EL (cell line): ENCODE results near the gene KRT2.

Experiments used
- DNase-seq: peaks from one replicate; pipeline ENCODE4 v3.0.0-alpha.2; 2016

The KRT2 gene

DNA sequence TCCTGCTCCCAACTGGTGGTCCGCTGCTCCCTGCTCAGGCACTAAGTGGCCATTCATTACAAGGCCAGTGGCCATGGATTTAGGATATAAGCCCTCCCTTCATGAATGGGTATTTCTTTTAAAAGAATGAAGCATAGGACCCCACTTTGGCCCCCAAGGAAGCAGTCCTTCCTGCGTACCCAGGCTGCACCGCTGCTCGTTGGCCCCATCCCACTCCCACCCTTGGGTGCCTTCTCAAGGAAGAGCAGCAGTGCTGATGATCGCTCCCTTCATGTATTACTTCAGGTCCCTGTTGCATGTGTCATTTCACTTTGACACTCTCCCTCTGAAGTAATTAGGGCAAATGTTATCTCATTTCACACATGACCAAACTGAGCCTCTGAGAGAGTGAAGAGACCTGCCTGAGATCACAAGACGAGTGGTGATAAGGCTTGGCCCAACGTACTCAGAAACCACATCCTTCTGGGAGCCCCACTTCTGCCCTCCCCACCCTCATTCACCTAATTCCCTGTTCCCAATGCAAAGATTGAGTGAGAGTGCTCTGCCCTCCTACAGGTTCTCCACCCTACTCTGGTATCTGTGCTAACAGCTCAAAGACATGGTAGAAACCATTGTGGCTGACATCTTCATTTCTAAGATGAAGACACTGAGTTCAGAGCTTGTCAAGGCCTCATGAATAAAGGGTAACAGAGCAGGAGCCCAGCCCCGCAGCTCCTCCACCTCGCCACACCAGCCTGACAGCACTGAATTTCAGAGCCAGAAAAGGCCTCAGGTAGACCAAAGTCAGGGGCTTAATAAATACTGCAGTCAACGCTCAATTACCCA is 10.3 kb upstream of the KRT2 start:
- no peak for DNase-seq

DNA sequence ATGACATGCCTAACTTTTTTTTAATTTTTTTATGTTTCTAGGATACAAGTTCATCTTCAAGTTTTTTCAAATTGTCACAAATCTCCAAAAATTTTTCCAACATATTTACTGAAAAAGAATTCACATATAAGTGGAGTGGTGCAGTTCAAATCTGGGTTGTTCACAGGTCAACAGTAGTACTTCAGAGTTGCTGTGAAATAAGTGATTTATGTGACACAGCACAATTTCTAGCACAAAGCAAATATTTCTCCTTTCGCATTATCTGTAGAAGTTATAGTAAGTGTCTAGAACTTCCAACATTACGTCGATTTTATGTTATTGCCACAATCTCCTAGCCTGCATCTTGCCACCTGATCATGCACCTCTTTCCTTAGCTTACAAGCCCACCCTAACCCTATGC is 9.7 kb upstream of the KRT2 start:
- DNase-seq, result no peak

DNA sequence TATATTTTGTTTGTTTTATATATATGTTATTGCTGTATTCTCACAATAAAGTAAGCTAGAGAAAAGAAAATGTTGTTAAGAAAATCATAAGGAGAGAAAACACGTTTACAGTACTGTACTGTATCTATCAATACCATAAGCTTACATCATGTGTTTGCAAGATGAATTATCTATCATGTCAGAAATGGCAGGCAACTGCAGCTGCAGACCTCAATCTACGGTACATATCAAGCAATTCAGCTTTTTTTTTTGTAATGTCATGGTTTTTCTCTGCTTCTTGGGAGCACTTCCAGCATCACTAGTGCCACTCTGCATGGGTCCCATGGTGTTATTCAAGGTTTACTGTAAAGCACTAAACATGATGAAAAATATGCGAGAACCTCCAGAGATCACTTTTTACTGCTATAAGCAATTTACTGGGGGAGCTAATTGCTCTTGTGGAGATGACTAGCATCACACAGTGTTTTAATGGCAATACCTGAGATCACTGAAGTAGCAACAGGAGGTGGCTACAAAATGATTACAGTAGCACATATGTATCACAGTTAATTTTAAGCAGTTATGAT is 9.0 kb upstream of the KRT2 start:
- no peak for DNase-seq

DNA sequence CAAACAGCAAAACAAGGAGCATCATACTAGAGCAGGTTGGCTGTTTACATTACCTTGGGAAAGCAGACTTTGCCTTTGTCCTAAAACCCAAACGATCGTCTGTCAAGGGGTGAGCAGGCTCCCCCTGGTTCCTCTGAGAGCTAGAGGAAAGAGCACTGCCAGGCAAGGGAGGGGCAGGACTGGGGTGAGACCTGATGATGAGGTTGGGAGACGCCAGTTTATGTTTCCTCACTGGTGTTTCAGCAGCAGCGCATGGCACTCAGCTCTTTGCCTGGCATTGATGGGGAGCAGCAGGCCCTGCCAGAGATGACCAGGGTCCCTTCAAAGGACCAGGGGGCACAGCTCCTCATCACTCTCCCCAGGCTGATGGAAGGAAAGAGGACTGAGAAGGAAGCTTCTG is 7.9 kb upstream of the KRT2 start:
- DNase-seq, result no peak

- DNase-seq, result no peak
Observed at GRCh38 chr12:52659395-52659794, 7.4 kb upstream of the KRT2 start.

DNA sequence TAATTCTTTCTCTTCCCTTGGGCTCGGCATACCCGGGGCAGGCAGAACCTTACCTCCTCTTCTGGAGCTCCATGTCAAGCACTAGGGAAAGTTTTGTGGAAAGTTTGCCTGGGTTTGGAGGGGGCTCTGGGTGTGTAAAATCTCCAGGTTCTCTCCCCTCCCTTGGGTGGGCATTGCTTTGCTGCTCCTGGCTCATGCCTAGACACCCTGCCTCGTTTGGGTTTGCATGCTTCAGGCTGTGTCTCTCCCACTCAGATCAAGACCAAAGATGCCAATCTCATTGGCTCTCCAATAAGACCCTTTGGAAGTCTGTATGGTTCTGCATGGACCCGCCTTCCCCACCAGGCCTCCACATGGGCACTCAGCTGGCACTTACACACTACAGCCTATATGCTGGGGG is 6.2 kb upstream of the KRT2 start:
- no peak for DNase-seq

DNA sequence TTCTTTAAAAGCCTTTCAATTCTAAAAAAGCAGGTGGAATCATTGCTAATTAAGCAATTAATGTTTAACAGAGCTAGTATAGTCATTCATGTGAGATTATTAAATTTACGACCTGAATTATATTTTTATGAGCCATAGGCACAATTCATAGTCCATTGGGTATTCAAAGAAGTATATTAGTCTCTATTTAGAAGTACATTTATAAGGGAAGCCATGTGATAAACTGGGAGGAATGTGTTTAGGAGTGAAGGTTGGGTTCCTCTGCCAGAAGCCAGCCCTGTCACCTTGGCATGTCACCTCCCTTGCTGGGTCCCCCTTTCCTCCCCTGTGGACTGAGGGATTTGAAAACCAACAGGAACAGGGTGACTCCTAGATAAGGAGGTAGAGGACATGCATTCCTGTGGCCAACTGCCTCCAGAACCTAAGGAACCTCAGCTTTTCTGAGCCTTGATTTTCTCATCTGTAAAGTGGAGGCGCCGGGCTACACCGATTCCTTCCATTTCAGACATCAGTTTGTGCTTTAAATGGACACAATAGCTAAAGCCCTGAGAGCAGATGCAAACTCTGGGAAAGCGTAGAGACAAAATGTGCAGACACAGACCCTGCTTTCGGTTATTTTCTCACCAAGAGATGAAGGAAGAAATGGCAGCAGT is 5.4 kb upstream of the KRT2 start:
- DNase-seq, result no peak

DNA sequence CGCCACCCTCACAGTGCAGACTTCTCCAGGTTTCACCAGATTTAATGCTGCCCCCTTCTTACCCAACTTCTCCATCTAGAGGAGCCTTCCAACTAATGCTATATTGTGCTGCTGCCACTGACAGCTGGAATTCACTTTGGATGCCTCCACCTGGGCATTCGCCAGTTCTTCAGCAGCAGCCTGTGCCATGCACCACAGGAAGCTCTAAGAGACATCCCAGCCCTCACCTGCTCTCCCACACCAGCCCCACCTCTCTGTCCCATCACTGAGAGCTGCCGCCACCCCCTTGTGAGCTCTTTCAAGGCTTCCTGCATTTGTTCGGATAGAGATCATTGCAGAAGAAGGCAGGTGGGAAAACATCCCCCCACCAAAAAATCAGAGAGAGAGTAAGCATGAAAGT is 4.6 kb upstream of the KRT2 start:
- no peak for DNase-seq

DNA sequence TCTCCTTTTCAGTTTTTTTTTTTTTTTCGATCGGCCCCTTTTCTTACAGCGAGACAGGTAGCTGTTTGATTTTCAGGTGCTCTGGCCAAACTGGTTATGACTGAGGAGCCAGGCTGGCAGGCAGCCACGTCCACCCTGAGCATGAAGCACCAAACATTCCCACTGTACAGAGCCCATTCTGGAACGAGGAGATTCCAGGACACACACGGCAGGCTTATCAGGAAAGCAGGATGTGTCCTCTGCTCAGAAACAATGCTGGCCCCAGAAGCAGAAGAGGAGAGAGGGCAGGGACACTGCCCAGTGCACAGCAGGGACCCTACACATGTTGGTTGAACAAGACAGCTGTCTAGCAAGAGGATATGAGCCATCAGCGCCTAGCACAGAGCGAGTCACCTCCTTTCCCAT is 3.7 kb upstream of the KRT2 start:
- DNase-seq, result no peak

GRCh38 chr12:52655251-52655650 is 3.2 kb upstream of the KRT2 start:
- no peak for DNase-seq

GRCh38 chr12:52650520-52651081 is 1.4 kb downstream of the KRT2 start:
- peak; percentile 25 for DNase-seq

DNA sequence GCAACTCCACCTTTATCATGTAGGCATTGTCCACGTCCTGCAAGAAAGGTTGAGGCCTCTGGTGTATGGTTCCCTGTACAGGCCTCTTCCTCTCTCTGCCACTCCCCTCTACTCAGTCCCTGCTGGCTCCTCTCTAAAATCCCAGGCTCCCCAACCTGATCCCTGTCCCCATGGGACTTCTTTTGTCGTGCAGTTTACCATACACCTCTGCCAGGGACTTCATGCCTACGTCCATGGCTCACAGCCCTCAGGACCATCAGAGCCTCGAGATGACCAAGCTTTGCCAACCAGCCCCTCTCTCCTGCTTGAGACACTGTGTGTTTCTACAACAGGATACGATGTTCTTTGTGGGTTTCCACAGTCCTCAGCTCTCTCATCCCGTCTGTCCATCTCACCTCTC is 2.9 kb downstream of the KRT2 start:
- no peak for DNase-seq

DNA sequence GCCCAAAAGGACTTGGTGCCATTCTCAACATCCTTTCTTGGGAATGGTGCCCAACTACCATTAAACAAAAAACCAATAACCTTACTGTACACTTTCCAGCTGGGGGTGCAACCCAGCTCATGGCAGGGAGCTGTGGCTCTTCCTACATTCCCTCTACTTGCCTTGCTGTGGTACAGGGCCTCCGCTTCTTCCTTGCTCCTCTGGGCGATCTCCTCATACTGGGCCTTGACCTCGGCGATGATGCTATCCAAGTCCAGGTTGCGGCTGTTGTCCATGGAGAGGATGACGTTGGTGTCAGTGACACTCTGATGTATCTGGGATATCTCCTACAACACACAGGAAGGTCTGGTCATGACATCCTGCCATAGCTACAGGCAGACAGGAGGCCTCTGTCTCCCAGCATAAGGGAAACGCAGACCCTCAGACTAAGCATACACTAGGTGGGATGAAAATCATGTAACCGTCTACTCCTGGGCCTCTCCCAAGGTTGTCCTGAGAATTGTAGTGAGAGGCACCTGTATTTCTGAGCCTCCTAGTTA is 3.9 kb downstream of the KRT2 start:
- DNase-seq, result no peak

DNA sequence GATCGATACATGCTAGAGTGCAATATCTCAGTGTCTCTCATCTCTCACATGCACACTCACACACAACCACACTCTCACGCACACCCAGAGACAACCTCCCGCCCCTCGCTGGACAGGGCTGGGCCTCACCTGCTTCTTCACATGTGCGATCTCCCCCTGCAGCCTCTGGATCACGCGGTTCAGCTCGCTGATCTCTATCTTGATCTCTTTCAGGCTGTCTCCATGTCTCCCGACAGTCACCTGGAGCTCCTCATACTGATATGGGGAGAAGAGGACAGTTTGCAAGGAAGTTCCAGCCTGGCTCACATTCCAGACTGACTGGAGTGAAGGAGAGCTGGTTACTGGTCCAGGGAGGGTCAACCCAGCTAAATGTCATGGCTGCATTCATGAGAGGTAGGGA is 4.4 kb downstream of the KRT2 start:
- no peak for DNase-seq

DNA sequence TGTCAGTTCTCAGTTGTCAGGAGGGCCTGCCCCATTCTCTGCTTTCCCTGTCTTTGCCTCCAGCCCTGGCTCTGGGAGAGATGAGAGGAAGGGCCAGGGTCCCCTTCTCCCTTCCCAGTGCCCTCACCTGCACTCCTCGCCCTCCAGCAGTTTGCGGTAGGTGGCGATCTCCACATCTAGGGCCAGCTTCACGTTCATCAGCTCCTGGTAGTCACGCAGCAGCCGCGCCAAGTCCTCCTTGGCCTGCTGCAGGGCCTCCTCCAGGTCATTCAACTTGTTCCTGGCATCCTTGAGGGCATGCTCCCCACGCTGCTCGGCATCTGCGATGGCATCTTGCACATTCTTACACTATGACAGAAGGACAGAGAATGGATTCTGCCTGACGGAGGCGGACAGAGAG is 5.4 kb downstream of the KRT2 start:
- DNase-seq, result no peak

- no peak for DNase-seq
Observed at GRCh38 chr12:52645982-52646381, 6.0 kb downstream of the KRT2 start.

DNA sequence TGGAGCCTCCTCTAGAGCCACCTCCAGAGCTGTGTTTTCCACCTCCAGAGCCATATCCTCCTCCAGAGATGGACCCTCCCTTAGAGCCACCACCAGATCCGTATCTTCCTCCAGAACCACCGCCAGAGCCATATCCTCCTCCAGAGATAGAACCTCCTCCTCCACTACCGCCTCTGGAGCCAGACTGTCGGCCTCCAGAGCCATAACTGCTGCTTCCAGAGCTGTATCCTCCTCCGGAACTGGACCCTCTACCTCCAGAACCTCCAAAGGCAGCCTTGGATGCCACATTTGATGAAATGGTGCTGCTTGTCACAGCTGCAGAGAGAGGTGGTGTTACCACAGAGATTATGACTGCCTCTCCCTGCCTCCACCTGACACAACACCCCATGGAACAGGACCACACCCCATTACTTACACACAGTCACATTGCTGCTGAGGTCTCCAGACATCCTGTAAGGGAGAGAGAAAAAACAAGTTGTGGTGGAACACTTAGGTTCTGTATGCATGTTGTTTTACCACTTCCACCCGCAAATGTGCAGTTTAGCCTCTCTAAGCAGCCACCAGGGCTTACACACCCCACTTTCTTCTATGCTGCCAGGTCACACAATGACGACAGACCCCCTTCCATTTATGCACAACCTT is 6.8 kb downstream of the KRT2 start:
- no peak for DNase-seq

- DNase-seq, result no peak
Observed at GRCh38 chr12:52644078-52644415, 8.0 kb downstream of the KRT2 start.

GRCh38 chr12:52643233-52644077 is 8.6 kb downstream of the KRT2 start:
- DNase-seq, result no peak

DNA sequence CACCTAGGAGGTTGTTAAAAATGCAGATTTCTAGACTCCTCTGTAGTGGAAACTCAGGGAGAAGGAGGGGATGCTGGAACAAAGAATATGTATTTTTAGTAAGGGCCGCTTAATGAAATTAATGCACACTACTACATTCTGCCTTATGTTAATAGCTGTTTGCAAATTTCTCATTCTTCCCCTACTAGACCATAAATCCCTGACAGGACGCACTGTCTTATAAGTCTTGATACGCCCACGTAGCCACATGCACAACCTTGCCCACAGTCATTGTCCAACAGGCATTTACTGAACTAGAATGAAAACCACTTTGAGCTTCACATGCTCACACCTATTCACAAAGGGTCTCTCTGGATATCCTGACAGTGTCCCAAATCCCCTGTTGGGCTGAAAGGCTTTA is 10.5 kb downstream of the KRT2 start:
- no peak for DNase-seq

GRCh38 chr12:52637299-52637698 is 14.7 kb downstream of the KRT2 start:
- no peak for DNase-seq

- DNase-seq, result peak; percentile 14
Observed at GRCh38 chr12:52636592-52637258, 15.3 kb downstream of the KRT2 start.
